Activated T-cell treated with anti-CD3 and anti-CD28 coated beads for 1 hour (primary cell): ENCODE measurements around the gene SIVA1.

Experiments used
- DNase-seq: peaks from one replicate; pipeline ENCODE4 v3.0.0-alpha.2; 2020; ENCODE audit warnings: low read depth

Gene SIVA1

GRCh38 chr14:104797115-104798044, 44.4 kb downstream of the SIVA1 start:
- no peak for DNase-seq

- DNase-seq = no peak
Measured at GRCh38 chr14:104798300-104799243, 45.6 kb downstream of the SIVA1 start.

GRCh38 chr14:104799244-104800014, 46.5 kb downstream of the SIVA1 start:
- no peak for DNase-seq

- DNase-seq = peak; percentile 83
Measured at GRCh38 chr14:104800015-104800770, 47.2 kb downstream of the SIVA1 start.

- peak; percentile 59 for DNase-seq
Measured at GRCh38 chr14:104800771-104801519, 48.0 kb downstream of the SIVA1 start, which contains the start of gene ZBTB42. TSS of gene ZBTB42 (plus strand) at chr14:104801101. CDS start at chr14:104801198, 97 bp downstream.

GRCh38 chr14:104801520-104802393, 48.8 kb downstream of the SIVA1 start:
- no peak for DNase-seq

- DNase-seq = no peak
Measured at GRCh38 chr14:104802394-104803184, 49.6 kb downstream of the SIVA1 start.

- no peak for DNase-seq
Measured at GRCh38 chr14:104803280-104803911, 50.4 kb downstream of the SIVA1 start.

GRCh38 chr14:104803912-104804410, 51.0 kb downstream of the SIVA1 start:
- DNase-seq = no peak

- DNase-seq = no peak
Measured at GRCh38 chr14:104804481-104805325, 51.8 kb downstream of the SIVA1 start.

GRCh38 chr14:104805326-104805678, 52.4 kb downstream of the SIVA1 start:
- DNase-seq = no peak

GRCh38 chr14:104805941-104806624, 53.1 kb downstream of the SIVA1 start:
- no peak for DNase-seq

GRCh38 chr14:104806625-104807465, 53.9 kb downstream of the SIVA1 start:
- no peak for DNase-seq

- no peak for DNase-seq
Measured at GRCh38 chr14:104808456-104808855, 55.5 kb downstream of the SIVA1 start.
